ENCODE results near the gene PSMD13.

PSMD13 gene

GRCh38 chr11:291281-292210 lies 54.8 kb downstream of the PSMD13 start:
- H3K4me3 ChIP-seq (ENCODE audit: low read depth, low read length): no peak overlapping the region
- DNase-seq (ENCODE audit: low read depth): no peak
- TF ChIP-seq CTCF (IDR thresholded peaks at IDR 0.05; ENCODE audit: control insufficient read depth, extremely low read depth, insufficient read depth): no peak

GRCh38 chr11:292211-293121 lies 55.7 kb downstream of the PSMD13 start:
- TF ChIP-seq CTCF (IDR thresholded peaks at IDR 0.05; ENCODE audit: control insufficient read depth, extremely low read depth, insufficient read depth): no peak
- no peak for DNase-seq (ENCODE audit: low read depth)
- H3K4me3 ChIP-seq (ENCODE audit: low read depth, low read length): no peak overlapping the region

- no peak overlapping the region for H3K4me3 ChIP-seq (ENCODE audit: low read depth, low read length)
- no peak for TF ChIP-seq CTCF (IDR thresholded peaks at IDR 0.05; ENCODE audit: control insufficient read depth, extremely low read depth, insufficient read depth)
- no peak for DNase-seq (ENCODE audit: low read depth)
Measured at GRCh38 chr11:293271-293851, 56.6 kb downstream of the PSMD13 start.

GRCh38 chr11:293852-294661 lies 57.3 kb downstream of the PSMD13 start:
- H3K4me3 ChIP-seq (ENCODE audit: low read depth, low read length): no peak overlapping the region
- DNase-seq (ENCODE audit: low read depth): no peak
- no peak for TF ChIP-seq CTCF (IDR thresholded peaks at IDR 0.05; ENCODE audit: control insufficient read depth, extremely low read depth, insufficient read depth)

GRCh38 chr11:294780-295179 lies 58.0 kb downstream of the PSMD13 start:
- H3K4me3 ChIP-seq (ENCODE audit: low read depth, low read length): no peak overlapping the region
- TF ChIP-seq CTCF (IDR thresholded peaks at IDR 0.05; ENCODE audit: control insufficient read depth, extremely low read depth, insufficient read depth): no peak
- DNase-seq (ENCODE audit: low read depth): no peak

Measured in LNCaP clone FGC (cell line).